Smooth muscle cell (in vitro differentiated cells): ENCODE data around the gene CTTN. TPM values are rescaled to one million over a fixed set of nuclear protein-coding genes. Genes with fewer than 3 reads are reported as not detected.
"Not testable (repeated sequence)": the region's sequence is repeated elsewhere in the genome, so short reads cannot be mapped to it uniquely, and the experiment has no call there.

ENCODE experiments used
- DNase-seq: peaks from one replicate; lab custom pipeline; 2025; ENCODE audit not compliant: unreplicated experiment; lab: John Stamatoyannopoulos, UW
- H2AFZ ChIP-seq: fragments of 200-600 bp; sonication (generic); 2 replicates; pipeline ENCODE4 v1.6.0; 2016; ENCODE audit warnings: antibody characterized with exemption, low read depth, mild to moderate bottlenecking
- H3F3A ChIP-seq: fragments of 200-600 bp; sonication (generic); 2 replicates; pipeline ENCODE4 v1.6.0; 2017; ENCODE audit warnings: antibody characterized with exemption, low read depth
- H3K27ac ChIP-seq: fragments of 200-600 bp; sonication (generic); 2 replicates; pipeline ENCODE4 v1.5.1; 2016; ENCODE audit warnings: low read depth, mild to moderate bottlenecking
- H3K27me3 ChIP-seq: fragments of 200-600 bp; sonication (generic); 2 replicates; pipeline ENCODE4 v1.6.1; 2016; ENCODE audit warnings: low read depth, mild to moderate bottlenecking
- H3K36me3 ChIP-seq: fragments of 200-600 bp; sonication (generic); 2 replicates; pipeline ENCODE4 v1.5.1; 2016; ENCODE audit warnings: low read depth
- H3K4me1 ChIP-seq: fragments of 200-600 bp; sonication (generic); 2 replicates; pipeline ENCODE4 v1.5.1; 2016; ENCODE audit warnings: low read depth
- H3K4me2 ChIP-seq: fragments of 200-600 bp; sonication (generic); 2 replicates; pipeline ENCODE4 v1.6.0; 2016; ENCODE audit warnings: mild to moderate bottlenecking
- H3K4me3 ChIP-seq: fragments of 200-600 bp; sonication (generic); 2 replicates; pipeline ENCODE4 v1.5.1; 2016; ENCODE audit warnings: mild to moderate bottlenecking
- H3K79me2 ChIP-seq: fragments of 200-600 bp; sonication (generic); 2 replicates; pipeline ENCODE4 v1.6.0; 2016; ENCODE audit warnings: low read depth, mild to moderate bottlenecking
- H3K9ac ChIP-seq: fragments of 200-600 bp; sonication (generic); 2 replicates; pipeline ENCODE4 v1.6.0; 2016; ENCODE audit warnings: low read depth
- H3K9me3 ChIP-seq: fragments of 200-600 bp; sonication (generic); replicated peaks from 2 replicates; pipeline ENCODE4 v1.5.1; 2016; ENCODE audit warnings: low read depth
- H4K20me1 ChIP-seq: fragments of 200-600 bp; sonication (generic); 2 replicates; pipeline ENCODE4 v1.6.0; 2016; ENCODE audit warnings: low read depth
- WGBS: methylation state at CpG from one replicate; pipeline ENCODE4 v1.1.7; 2016; ENCODE audit warnings: low lambda C conversion rate; 5-methylcytosine and 5-hydroxymethylcytosine counted together
- polyA plus RNA-seq: library from polyadenylated mRNA; unstranded; fragments of >200 nt; fragmentation: Nextera tagmentation; extraction: Ambion mirVana; gene quantifications from 2 replicates; pipeline ENCODE4 v1.2.1, GENCODE V29; 2016
- total RNA-seq: library from RNA; depleted of rRNA; stranded (reverse); fragments of >200 nt; gene quantifications from 2 replicates; pipeline ENCODE4 v1.2.3, GENCODE V29; 2014
- TF ChIP-seq, protein P1 (sequence below): fragments of 200-600 bp; sonication (generic); IDR thresholded peaks from 2 replicates; pipeline ENCODE4 v1.5.1; 2017; ENCODE audit warnings: borderline replicate concordance, mild to moderate bottlenecking, antibody characterized with exemption; ENCODE audit not compliant: insufficient read depth, poor library complexity, severe bottlenecking

The CTTN gene
- total and polyA plus RNA-seq, 2 experiments from 2014 or later, result 64.7 to 173 TPM

DNA sequence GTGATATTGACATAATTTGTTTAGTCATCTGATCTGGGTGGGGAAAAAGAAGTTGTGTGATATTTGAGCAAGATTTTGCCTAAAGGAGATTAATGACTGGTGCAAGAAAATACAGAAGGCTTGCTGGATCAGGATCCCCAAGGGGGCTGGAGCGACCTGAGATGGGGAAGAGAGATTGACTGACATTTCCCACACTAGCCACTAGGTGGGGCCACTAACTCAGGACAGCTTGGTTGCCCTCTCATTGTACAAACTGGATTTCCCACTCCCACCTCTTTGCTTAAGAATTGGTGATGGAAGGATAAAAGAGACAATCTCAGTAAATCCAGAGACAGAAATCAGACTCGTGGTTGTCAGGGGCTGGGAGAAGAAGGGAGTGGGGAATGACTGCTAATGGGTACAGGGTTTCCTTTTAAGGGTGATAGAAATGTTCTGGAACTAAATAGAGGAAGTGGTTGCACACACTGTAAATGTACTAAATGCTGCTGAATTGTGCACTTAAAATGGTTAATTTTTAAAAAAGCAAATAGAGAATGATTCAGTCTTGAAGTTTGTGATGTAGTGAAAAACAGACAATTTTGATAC, 50.7 kb downstream of the CTTN start:
- H3K4me1 ChIP-seq, result no peaks in the 10 kb centered on the region
- H3F3A ChIP-seq, result no peaks in the 10 kb centered on the region
- no peaks in the 10 kb centered on the region for H3K36me3 ChIP-seq
- no peak for DNase-seq
- H3K9ac ChIP-seq, result no peak overlapping the region
- H3K9me3 ChIP-seq, result peaks cover 3% of the 10 kb centered on the region
- H3K27ac ChIP-seq, result no peak overlapping the region
- no peak overlapping the region for H3K4me3 ChIP-seq
- H3K4me2 ChIP-seq, result no peak overlapping the region
- no peaks in the 10 kb centered on the region for H3K79me2 ChIP-seq
- WGBS, result 91% methylated on average over 2 of the region's 2 CpGs
- TF ChIP-seq, protein P1, sequence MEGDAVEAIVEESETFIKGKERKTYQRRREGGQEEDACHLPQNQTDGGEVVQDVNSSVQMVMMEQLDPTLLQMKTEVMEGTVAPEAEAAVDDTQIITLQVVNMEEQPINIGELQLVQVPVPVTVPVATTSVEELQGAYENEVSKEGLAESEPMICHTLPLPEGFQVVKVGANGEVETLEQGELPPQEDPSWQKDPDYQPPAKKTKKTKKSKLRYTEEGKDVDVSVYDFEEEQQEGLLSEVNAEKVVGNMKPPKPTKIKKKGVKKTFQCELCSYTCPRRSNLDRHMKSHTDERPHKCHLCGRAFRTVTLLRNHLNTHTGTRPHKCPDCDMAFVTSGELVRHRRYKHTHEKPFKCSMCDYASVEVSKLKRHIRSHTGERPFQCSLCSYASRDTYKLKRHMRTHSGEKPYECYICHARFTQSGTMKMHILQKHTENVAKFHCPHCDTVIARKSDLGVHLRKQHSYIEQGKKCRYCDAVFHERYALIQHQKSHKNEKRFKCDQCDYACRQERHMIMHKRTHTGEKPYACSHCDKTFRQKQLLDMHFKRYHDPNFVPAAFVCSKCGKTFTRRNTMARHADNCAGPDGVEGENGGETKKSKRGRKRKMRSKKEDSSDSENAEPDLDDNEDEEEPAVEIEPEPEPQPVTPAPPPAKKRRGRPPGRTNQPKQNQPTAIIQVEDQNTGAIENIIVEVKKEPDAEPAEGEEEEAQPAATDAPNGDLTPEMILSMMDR, result peak; percentile 53
- no peaks in the 10 kb centered on the region for H4K20me1 ChIP-seq
- H2AFZ ChIP-seq, result no peak overlapping the region
- no peaks in the 10 kb centered on the region for H3K27me3 ChIP-seq

GRCh38 chr11:70454197-70454767, 56.0 kb downstream of the CTTN start:
- TF ChIP-seq, protein P1, result no peak
- no peak overlapping the region for H2AFZ ChIP-seq
- H3F3A ChIP-seq, result no peaks in the 10 kb centered on the region
- H3K4me1 ChIP-seq, result no peaks in the 10 kb centered on the region
- no peak for DNase-seq
- H3K4me2 ChIP-seq, result no peak overlapping the region
- 96% methylated on average over 9 of the region's 9 CpGs for WGBS
- H3K27me3 ChIP-seq, result no peaks in the 10 kb centered on the region
- no peak overlapping the region for H3K4me3 ChIP-seq
- no peaks in the 10 kb centered on the region for H3K9me3 ChIP-seq
- H3K36me3 ChIP-seq, result no peaks in the 10 kb centered on the region
- H4K20me1 ChIP-seq, result no peaks in the 10 kb centered on the region
- H3K27ac ChIP-seq, result no peak overlapping the region
- H3K79me2 ChIP-seq, result no peaks in the 10 kb centered on the region
- no peak overlapping the region for H3K9ac ChIP-seq

- not testable (repeated sequence) for H4K20me1 ChIP-seq, H3K9ac ChIP-seq, H3K36me3 ChIP-seq, H3F3A ChIP-seq, H3K4me2 ChIP-seq, DNase-seq, H3K4me3 ChIP-seq, H3K27me3 ChIP-seq, H3K4me1 ChIP-seq, H3K27ac ChIP-seq, H3K9me3 ChIP-seq, H3K79me2 ChIP-seq, H2AFZ ChIP-seq
- WGBS, result 97% methylated on average over 9 of the region's 9 CpGs
These were observed 56.5 kb downstream of the CTTN start for GRCh38 chr11:70454811-70455210.

GRCh38 chr11:70455354-70455753, 57.0 kb downstream of the CTTN start:
- Histone ChIP-seq H3K4me2 (no peak overlapping the region), H3K79me2 (no peaks in the 10 kb centered on the region), H3K4me3 (no peak overlapping the region), H2AFZ (no peak overlapping the region), H3K27ac (no peak overlapping the region), H3K9me3 (no peaks in the 10 kb centered on the region), H4K20me1 (no peaks in the 10 kb centered on the region), H3K4me1 (no peaks in the 10 kb centered on the region), H3K36me3 (no peaks in the 10 kb centered on the region), H3K27me3 (no peaks in the 10 kb centered on the region), H3K9ac (no peak overlapping the region), H3F3A (no peaks in the 10 kb centered on the region)
- TF ChIP-seq, protein P1, result no peak
- no peak for DNase-seq
- 94% methylated on average over 1 of the region's 1 CpG for WGBS
